C4-2B (cell line): ENCODE data around the gene MTERF2.

Experiments used
- ZFX ChIP-seq: fragments of 450-650 bp; IDR thresholded peaks from 2 replicates; pipeline ENCODE4 v1.6.1; 2017
- TF ChIP-seq, protein P1 (sequence below): fragments of 450-650 bp; conservative IDR thresholded peaks from 2 replicates; pipeline ENCODE4 v1.5.1; 2017; ENCODE audit warnings: mild to moderate bottlenecking

GRCh38 chr12:107035733-107036132, 48.8 kb upstream of the MTERF2 start:
- TF ChIP-seq, protein P1, sequence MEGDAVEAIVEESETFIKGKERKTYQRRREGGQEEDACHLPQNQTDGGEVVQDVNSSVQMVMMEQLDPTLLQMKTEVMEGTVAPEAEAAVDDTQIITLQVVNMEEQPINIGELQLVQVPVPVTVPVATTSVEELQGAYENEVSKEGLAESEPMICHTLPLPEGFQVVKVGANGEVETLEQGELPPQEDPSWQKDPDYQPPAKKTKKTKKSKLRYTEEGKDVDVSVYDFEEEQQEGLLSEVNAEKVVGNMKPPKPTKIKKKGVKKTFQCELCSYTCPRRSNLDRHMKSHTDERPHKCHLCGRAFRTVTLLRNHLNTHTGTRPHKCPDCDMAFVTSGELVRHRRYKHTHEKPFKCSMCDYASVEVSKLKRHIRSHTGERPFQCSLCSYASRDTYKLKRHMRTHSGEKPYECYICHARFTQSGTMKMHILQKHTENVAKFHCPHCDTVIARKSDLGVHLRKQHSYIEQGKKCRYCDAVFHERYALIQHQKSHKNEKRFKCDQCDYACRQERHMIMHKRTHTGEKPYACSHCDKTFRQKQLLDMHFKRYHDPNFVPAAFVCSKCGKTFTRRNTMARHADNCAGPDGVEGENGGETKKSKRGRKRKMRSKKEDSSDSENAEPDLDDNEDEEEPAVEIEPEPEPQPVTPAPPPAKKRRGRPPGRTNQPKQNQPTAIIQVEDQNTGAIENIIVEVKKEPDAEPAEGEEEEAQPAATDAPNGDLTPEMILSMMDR: no peak
- TF ChIP-seq ZFX: no peak
